ENCODE results near the gene SPATC1L.

The SPATC1L gene

DNA sequence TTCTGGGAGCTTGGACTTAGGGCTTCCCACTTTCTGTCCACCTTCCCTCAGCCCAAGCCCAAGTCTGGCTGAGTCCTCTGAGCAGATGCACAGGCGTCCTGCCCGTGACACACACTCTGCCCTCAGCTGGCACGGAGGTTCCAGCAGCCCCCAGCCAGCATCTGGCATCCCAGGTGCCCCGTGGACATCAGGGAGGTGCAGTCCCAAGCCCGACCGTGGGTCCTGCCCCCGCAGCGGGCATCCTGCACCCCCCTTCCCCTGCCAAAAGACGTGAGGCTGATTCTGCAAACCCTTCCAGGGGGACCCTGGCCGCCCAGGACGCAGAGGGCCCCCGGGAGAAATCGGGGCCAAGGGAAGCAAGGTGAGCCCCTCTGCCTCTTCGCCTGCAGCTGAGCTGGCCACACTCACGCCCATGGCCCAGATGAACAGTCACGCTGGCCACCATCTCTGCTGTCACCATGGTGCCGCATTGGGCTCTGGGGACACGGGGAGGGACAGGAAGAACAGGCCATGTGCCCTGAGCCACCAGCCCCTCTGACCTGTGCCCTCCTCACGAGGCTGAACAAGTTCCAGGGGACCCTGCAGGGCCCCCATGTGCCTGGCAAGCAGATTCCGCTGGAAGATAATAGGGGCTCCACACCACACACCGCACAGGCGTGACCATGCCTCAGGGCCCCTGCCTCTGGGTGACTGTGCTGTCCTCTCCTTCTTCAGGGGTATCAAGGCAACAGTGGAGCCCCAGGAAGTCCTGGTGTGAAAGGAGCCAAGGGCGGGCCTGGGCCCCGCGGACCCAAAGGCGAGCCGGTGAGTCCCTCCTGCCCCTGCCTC lies 65.7 kb downstream of the SPATC1L start:
- DNase-seq = no peak

GRCh38 chr21:46117586-46118315 lies 66.5 kb downstream of the SPATC1L start:
- DNase-seq = no peak

DNA sequence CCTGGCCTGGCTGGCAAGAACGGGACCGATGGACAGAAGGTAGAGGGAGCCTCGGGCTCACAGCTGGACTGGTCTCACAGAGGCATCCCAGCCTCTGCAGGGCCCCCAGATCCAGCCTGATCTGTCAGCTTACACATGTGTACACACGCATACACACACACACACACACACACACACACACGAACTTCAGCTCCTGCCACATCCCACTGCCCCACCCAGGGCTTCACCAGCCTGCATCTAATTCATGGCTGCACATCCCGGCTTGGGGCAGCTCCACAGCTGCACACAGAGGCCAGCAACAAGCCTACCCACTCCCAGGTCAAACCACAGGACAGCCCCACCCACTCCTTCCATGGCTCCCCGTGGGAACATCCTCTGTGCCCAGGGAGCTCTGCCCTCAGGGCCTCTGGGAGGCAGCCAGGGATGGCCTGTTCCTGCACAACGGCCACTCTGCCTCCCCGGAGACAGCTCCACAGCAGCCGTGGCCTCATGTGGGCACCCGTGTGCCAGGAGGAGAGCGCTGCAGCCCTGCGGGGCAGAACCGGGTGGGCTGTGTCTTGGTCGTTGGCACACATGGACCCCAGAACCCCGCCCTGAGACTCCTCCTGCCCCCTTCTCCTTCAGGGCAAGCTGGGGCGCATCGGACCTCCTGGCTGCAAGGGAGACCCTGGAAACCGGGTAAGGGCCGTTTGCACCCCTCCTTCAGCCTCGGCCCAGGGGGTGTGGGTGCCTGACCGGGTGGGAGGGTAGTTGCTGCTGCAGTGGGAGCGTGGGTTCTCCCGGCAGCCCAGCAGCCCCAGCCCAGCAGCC lies 67.3 kb downstream of the SPATC1L start:
- DNase-seq = no peak

DNA sequence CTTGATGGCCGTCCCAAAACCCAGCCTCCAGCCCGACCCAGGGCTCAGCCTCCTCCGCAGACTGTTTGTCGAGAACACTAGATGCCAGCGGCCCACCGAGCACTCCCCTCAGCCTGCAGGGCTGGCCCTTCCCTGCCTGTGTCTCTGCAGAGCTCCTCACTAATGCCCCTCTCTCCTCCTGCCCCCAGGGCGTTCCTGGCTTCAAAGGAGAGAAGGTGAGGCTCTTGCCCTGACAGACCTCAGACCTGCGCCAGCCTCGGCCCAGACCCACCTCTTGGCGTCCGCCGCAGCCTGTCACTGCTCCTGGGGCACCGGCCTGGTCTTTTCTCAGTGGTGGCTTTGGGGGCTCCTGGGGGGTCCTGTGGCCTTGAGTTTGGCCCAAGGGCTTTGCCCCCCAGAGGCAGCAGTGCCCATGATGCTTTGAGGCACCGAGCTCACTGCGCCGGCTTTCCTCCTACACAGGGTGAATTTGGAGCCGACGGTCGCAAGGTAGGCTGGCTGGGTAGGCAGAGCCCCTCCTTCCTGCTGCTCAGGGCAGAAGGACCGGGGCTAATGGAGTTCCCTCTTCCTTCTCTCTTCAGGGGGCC lies 68.0 kb downstream of the SPATC1L start:
- no peak for DNase-seq

DNA sequence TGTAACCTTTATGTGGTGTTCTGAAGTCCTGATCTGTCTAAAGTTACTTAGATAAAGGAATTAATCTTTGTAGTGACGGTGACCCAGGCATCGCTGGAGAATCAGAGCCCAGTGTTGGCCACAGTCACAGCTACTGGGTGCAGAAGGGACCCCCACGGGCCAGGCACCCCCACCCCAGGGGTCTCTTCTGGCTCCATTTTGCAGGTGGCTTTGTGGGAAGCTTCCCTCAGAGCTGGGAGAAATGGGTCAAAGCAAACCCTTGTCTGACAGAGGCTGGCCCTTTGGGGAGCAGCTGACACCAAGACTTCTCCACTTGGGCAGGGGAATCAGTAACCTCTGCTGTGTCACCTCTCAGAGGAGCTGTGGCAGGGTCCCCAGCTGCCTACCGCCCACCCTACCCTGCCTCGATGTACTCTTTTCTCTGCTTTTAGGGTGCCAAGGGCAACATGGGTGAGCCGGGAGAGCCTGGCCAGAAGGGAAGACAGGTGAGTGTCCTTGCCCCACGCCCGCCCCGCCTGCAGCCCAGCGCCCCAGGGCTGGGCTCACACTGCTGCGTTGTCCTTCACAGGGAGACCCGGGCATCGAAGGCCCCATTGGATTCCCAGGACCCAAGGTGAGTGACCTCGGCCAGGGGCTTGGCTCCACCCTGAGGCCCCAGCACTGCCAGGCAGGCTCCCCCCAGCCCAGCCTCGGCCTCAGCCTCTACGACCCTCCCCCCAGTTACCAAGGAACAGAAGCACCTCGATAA lies 68.6 kb downstream of the SPATC1L start:
- no peak for DNase-seq

DNA sequence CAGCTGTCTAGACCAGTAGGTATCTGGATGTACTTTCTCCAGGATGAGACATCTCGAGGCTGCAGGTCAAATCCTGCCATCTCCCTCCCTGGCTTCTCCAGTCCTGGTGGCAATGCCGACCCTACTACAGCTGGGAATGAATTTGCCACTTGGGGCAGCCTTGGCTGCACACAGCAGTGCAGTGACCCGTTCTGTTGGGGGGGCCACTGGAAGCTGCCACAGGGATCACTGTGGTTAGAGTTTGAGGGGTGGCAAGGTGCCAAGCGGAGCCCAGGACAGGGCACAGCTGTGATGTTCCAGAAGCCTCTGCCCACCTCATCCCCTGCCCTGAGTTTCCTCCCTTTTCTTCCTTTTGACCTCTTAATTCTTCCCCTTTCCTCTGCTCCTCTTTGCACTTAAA lies 69.3 kb downstream of the SPATC1L start:
- DNase-seq = no peak

GRCh38 chr21:46113497-46114176 lies 70.6 kb downstream of the SPATC1L start:
- no peak for DNase-seq

DNA sequence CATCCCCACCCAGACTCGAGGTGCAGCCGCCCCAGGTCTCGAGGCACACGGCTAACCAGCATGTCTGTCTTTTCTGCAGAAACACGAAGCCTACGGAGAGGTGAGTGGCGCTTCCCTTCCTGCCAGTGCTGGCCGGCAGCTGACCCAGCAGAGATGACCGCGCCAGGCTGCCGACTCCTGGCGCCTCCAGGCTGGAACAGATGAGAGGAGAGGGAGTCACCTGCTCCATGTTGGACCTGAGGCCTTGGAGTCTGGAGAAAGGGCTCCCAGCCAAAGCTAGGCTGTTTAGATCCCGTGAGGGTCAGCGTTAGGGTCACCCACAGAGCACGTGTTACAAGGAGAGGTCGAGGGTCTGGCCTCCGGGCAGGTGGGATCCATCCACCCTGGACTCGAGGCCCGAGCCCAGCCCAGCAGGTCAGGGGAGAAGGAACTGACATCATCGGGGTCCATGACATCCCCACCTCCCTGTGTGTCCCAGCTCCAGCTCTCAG lies 71.5 kb downstream of the SPATC1L start:
- DNase-seq = no peak

DNA sequence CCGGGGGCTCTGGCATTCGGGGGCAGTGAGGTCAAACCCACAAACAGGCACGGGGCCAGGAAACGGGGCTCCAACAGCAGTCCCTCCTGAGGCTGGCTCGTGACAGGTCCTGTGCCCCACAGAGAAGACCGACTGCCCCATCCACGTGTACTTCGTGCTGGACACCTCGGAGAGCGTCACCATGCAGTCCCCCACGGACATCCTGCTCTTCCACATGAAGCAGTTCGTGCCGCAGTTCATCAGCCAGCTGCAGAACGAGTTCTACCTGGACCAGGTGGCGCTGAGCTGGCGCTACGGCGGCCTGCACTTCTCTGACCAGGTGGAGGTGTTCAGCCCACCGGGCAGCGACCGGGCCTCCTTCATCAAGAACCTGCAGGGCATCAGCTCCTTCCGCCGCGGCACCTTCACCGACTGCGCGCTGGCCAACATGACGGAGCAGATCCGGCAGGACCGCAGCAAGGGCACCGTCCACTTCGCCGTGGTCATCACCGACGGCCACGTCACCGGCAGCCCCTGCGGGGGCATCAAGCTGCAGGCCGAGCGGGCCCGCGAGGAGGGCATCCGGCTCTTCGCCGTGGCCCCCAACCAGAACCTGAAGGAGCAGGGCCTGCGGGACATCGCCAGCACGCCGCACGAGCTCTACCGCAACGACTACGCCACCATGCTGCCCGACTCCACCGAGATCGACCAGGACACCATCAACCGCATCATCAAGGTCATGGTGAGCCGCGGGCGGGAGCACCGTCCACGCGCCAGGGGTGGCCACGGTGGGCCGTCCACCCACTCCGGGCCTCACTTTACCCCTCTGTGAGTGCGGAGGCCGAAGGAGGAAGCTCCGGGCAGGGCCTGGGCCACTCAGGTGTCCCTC lies 72.2 kb downstream of the SPATC1L start:
- DNase-seq = no peak

- DNase-seq = no peak
These were observed 73.1 kb downstream of the SPATC1L start for GRCh38 chr21:46111193-46111571.

Data from stimulated activated CD4-positive, alpha-beta T cell treated with anti-CD3 and anti-CD28 coated beads, Interleukin-2, amount 100 ng/mL, for 48 hours (primary cell).